Transverse colon (tissue), 4 donors: ENCODE measurements around the gene ZMIZ1.

Experiments
- POLR2A ChIP-seq: fragments of 450-650 bp; IDR thresholded peaks from one replicate; pipeline ENCODE4 v1.6.1; 2016; ENCODE audit warnings: antibody characterized with exemption, mild to moderate bottlenecking, moderate library complexity
- POLR2AphosphoS5 ChIP-seq, 3 donors: sonication (generic); formaldehyde crosslinking; IDR thresholded peaks; one replicate each; pipeline ENCODE4 v1.6.1; 2016; ENCODE audit warnings: antibody characterized with exemption in 3 of 3
- TF ChIP-seq, protein P1 (sequence below), 5 experiments: fragments of 200-600 bp in 3 of 5; fragments of 450-650 bp in 2 of 5; sonication (generic) in 3 of 5; IDR thresholded peaks; 1 replicate in 2 of 5; 2 replicates in 3 of 5; pipeline ENCODE4 v1.5.1; 2016 to 2017; ENCODE audit warnings: antibody characterized with exemption in 5 of 5, inconsistent platforms in 3 of 5, mild to moderate bottlenecking in 2 of 5, moderate library complexity in 1 of 5

DNA sequence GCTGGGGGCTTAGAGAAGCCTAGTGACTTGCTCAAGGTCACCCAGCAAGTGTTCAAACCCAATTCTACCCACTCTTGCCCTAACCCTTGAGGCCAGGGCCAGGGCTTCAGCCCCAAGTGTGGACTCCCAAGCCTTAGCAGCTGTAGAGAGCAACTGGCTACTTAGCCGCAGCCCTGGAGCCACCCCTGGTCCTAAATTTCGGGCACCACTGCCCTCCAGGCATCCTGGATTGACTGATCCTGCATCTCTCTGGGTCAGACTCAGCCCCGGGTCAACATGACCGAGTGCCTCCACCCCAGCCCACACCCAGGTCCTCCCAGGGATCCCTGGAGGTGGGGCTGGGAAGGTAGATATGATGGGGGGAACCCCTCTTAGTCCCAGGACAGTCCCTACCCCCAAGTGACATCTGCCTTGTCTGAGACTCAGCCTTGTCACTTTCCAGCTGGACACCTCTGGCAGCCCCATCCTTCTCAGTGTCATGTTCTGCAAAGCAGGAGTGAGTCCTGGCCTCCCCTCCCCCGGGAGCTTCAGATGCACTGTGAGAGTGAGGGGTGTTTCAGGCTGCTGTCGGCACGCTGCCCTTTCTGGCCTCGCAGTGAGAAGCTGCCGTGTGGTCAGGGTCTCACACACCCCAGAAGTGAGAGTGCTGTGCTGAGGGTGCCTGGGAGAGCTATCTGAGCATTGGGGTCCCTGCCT lies 89.8 kb downstream of the ZMIZ1 start:
- TF ChIP-seq, protein P1, sequence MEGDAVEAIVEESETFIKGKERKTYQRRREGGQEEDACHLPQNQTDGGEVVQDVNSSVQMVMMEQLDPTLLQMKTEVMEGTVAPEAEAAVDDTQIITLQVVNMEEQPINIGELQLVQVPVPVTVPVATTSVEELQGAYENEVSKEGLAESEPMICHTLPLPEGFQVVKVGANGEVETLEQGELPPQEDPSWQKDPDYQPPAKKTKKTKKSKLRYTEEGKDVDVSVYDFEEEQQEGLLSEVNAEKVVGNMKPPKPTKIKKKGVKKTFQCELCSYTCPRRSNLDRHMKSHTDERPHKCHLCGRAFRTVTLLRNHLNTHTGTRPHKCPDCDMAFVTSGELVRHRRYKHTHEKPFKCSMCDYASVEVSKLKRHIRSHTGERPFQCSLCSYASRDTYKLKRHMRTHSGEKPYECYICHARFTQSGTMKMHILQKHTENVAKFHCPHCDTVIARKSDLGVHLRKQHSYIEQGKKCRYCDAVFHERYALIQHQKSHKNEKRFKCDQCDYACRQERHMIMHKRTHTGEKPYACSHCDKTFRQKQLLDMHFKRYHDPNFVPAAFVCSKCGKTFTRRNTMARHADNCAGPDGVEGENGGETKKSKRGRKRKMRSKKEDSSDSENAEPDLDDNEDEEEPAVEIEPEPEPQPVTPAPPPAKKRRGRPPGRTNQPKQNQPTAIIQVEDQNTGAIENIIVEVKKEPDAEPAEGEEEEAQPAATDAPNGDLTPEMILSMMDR (IDR thresholded peaks at IDR 0.05): no peak
- TF ChIP-seq POLR2AphosphoS5 (IDR thresholded peaks at IDR 0.05) (no peak), POLR2A (no peak)
